Uterus (tissue), 4 donors: ENCODE results near the gene CREB3L1. TPM values are rescaled to one million over a fixed set of nuclear protein-coding genes. Genes with fewer than 3 reads are reported as not detected.

ENCODE experiments used
- DNase-seq, 2 donors: peaks; one replicate each; pipeline ENCODE4 v3.0.0-alpha.2; 2019 to 2020
- H3K27ac ChIP-seq, 2 donors: fragments of 200-600 bp; sonication (generic); 1 replicate in 1 of 2; 2 replicates in 1 of 2; pipeline ENCODE4 v1.5.1; 2016 to 2018
- H3K27me3 ChIP-seq, 2 donors: fragments of 200-600 bp; sonication (generic); one replicate each; pipeline ENCODE4 v1.5.1; 2018 to 2019; ENCODE audit warnings: control low read depth in 1 of 2
- H3K36me3 ChIP-seq, 2 donors: fragments of 200-600 bp; sonication (generic); one replicate each; pipeline ENCODE4 v1.5.1; 2019; ENCODE audit warnings: control low read depth in 1 of 2
- H3K4me1 ChIP-seq, 2 donors: fragments of 200-600 bp; sonication (generic); one replicate each; pipeline ENCODE4 v1.5.1; 2018 to 2019; ENCODE audit warnings: control low read depth in 1 of 2
- H3K4me3 ChIP-seq, 2 donors: fragments of 200-600 bp; sonication (generic); 1 replicate in 1 of 2; 2 replicates in 1 of 2; pipeline ENCODE4 v1.5.1; 2018 to 2019; ENCODE audit warnings: mild to moderate bottlenecking in 1 of 2
- H3K9me3 ChIP-seq, 2 donors: fragments of 200-600 bp; sonication (generic); one replicate each; pipeline ENCODE4 v1.5.1; 2019; ENCODE audit warnings: control low read depth in 1 of 2
- POLR2A ChIP-seq, 2 donors: fragments of 450-650 bp; IDR thresholded peaks; one replicate each; pipeline ENCODE4 v1.6.1; 2016; ENCODE audit warnings: antibody characterized with exemption in 2 of 2, mild to moderate bottlenecking in 1 of 2, moderate library complexity in 1 of 2
- intact Hi-C: fragments of 100-400 bp; cut with DNase I; formaldehyde crosslinking; loops from one replicate; pipeline ENCODE4 v1.15.1; 2023; ENCODE audit warnings: low total_unique reads
- total RNA-seq, 4 donors: library from RNA; depleted of rRNA in 3 of 4; stranded (reverse); fragments of >200 nt in 3 of 4; gene quantifications; one replicate each; pipeline versions ENCODE4 v1.1.0 to v1.2.4, GENCODE V29; 2014 to 2023
- TF ChIP-seq, protein P1 (sequence below), 4 experiments: fragments of 200-600 bp in 2 of 4; fragments of 450-650 bp in 2 of 4; sonication (generic) in 2 of 4; IDR thresholded peaks; one replicate each; pipeline ENCODE4 v1.5.1; 2016 to 2019; ENCODE audit warnings: antibody characterized with exemption in 4 of 4, mild to moderate bottlenecking in 2 of 4, moderate library complexity in 1 of 4
- donor health status: DM: yes; HTN: yes; CAD: no.

CREB3L1 gene, protein sequence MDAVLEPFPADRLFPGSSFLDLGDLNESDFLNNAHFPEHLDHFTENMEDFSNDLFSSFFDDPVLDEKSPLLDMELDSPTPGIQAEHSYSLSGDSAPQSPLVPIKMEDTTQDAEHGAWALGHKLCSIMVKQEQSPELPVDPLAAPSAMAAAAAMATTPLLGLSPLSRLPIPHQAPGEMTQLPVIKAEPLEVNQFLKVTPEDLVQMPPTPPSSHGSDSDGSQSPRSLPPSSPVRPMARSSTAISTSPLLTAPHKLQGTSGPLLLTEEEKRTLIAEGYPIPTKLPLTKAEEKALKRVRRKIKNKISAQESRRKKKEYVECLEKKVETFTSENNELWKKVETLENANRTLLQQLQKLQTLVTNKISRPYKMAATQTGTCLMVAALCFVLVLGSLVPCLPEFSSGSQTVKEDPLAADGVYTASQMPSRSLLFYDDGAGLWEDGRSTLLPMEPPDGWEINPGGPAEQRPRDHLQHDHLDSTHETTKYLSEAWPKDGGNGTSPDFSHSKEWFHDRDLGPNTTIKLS
- 10 to 100 TPM in 2 of 4 donors, 1 to 10 TPM in 1, not detected in 1; 2.0 to 20.8 (median 14.8) TPM for total RNA-seq

DNA sequence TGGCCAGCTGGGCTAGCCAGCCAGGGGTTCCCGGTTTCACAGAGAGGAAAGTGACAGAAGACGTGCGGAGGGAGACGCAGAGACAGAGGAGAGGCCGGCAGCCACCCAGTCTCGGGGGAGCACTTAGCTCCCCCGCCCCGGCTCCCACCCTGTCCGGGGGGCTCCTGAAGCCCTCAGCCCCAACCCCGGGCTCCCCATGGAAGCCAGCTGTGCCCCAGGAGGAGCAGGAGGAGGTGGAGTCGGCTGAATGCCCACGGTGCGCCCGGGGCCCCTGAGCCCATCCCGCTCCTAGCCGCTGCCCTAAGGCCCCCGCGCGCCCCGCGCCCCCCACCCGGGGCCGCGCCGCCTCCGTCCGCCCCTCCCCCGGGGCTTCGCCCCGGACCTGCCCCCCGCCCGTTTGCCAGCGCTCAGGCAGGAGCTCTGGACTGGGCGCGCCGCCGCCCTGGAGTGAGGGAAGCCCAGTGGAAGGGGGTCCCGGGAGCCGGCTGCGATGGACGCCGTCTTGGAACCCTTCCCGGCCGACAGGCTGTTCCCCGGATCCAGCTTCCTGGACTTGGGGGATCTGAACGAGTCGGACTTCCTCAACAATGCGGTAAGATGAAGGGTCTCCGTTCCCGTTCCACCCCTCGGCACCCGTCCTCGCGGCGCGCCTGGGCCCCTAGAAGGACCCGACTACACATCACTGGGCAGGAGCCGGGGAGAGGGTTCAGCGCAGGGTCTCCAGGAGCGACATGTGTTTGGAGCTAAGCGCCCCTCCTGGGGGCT lies at the start of gene CREB3L1:
Gene CREB3L1, plus strand, starts transcription at position 41 of the 765 bp plus-strand sequence. Its CDS starts 450 bp downstream, at position 491.
- Histone ChIP-seq H3K27ac (peak within 1 kb of the TSS; percentile 82), H3K36me3 (no peaks in the 10 kb centered on the region), H3K4me3 (peak within 1 kb of the TSS; percentile 51 to 62), H3K9me3 (no peaks in the 10 kb centered on the region), H3K4me1 (peaks cover 8 to 9% of the 10 kb centered on the region in 2 donors), H3K27me3 (no peaks in the 10 kb centered on the region)
- peak in 1 of 2 donors; percentile 72 for DNase-seq
- intact Hi-C loops, result no loop called here
- no peak for TF ChIP-seq POLR2A (IDR thresholded peaks at IDR 0.05)
- TF ChIP-seq, protein P1, sequence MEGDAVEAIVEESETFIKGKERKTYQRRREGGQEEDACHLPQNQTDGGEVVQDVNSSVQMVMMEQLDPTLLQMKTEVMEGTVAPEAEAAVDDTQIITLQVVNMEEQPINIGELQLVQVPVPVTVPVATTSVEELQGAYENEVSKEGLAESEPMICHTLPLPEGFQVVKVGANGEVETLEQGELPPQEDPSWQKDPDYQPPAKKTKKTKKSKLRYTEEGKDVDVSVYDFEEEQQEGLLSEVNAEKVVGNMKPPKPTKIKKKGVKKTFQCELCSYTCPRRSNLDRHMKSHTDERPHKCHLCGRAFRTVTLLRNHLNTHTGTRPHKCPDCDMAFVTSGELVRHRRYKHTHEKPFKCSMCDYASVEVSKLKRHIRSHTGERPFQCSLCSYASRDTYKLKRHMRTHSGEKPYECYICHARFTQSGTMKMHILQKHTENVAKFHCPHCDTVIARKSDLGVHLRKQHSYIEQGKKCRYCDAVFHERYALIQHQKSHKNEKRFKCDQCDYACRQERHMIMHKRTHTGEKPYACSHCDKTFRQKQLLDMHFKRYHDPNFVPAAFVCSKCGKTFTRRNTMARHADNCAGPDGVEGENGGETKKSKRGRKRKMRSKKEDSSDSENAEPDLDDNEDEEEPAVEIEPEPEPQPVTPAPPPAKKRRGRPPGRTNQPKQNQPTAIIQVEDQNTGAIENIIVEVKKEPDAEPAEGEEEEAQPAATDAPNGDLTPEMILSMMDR (IDR thresholded peaks at IDR 0.05), result no peak

DNA sequence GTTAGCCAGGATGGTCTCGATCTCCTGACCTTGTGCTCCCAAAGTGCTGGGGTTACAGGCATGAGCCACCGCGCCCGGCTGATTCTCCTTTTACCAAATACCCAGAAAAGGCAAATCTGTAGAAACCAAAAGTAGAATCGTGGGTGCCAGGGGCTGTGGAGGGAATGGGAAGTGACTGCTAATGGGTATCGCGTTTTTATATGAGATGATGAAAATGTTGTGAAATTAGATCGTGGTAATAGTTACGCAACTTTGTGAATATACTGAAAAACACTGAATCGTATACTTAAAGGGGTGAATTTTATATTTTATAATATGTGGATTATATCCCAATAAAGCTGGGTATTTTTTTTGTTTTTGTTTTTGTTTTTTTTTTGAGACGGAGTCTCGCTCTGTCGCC lies 48.2 kb upstream of the CREB3L1 start:
- Histone ChIP-seq H3K27me3 (peaks cover 0 to 2% of the 10 kb centered on the region in 2 donors), H3K4me3 (no peak overlapping the region), H3K27ac (no peak overlapping the region), H3K9me3 (no peaks in the 10 kb centered on the region), H3K36me3 (no peaks in the 10 kb centered on the region), H3K4me1 (no peaks in the 10 kb centered on the region)
- TF ChIP-seq, protein P1 (IDR thresholded peaks at IDR 0.05), result no peak
- TF ChIP-seq POLR2A (IDR thresholded peaks at IDR 0.05), result no peak
- DNase-seq, result no peak
- intact Hi-C loops, result no loop called here

DNA sequence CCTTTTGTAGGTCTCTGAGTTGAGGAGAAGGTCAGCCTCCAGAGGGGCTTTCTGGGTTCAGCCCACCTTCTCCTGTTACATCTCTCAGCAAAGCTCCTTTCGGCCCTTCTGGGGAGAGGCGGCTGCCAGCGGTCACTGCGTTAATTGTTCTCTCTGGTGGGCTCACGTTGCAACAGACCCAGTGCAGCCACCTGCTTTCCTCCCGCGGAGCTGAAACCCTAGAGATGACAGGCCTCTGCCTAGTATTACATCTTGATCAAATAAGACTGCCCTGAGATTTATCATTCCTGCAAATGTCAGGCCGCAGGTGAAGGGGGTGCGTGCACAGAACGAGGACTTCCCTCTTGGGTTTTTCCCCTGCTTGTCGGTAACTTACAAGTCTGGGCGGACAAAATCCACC lies 43.2 kb upstream of the CREB3L1 start:
- no peak for TF ChIP-seq POLR2A (IDR thresholded peaks at IDR 0.05)
- TF ChIP-seq, protein P1 (IDR thresholded peaks at IDR 0.05), result no peak

DNA sequence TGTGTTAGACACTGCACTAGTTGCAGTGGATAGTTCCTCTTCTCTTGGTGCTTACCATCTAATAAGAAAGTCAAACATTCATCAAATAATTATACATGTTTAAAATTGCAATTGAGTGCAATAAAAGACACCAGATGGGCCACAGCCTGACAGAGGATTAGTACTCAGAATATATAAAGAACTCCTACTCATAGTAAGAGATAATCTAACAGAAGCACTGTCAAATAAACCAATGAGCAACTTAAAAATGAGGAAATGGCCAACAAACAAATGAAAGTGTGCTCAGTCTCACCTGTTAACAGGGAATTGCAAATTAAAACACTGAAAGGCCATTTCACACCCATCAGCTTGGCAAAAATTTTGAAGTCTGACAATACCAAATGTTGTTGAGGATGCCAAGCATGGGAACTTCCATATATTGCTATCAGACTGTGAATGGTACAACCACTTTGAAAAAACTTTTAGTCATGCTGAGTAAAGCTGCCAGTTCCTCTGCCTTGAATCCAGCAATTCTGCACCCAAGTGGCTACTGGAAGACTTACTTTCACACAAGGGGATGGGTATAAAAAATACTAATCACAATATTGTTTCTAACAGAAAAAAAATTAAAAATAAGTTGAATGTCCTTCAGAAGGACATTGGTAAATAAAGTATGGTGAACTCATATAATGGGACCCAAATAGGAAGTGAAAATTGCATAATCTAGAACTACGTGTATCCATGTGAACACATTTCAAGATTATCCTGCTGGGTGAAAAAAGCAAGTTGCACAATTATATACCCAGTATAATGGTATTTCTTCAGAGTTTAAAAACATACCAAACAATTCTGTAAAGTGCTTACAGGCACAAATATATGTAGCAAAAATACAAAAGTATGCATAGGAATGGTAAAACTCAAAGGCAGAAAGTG lies 41.4 kb upstream of the CREB3L1 start:
- intact Hi-C loops, result no loop called here
- no peaks in the 10 kb centered on the region for H3K27me3 ChIP-seq
- no peak for DNase-seq
- H3K9me3 ChIP-seq, result no peaks in the 10 kb centered on the region
- TF ChIP-seq, protein P1 (IDR thresholded peaks at IDR 0.05), result no peak
- TF ChIP-seq POLR2A (IDR thresholded peaks at IDR 0.05), result no peak
- no peak overlapping the region for H3K27ac ChIP-seq
- H3K4me1 ChIP-seq, result no peaks in the 10 kb centered on the region
- H3K36me3 ChIP-seq, result no peaks in the 10 kb centered on the region
- no peak overlapping the region for H3K4me3 ChIP-seq

More for the DNA sequence above, 43.2 kb upstream of the CREB3L1 start:
- H3K27ac ChIP-seq, result no peak overlapping the region
- H3K27me3 ChIP-seq, result peaks cover 0 to 2% of the 10 kb centered on the region in 2 donors
- no peak overlapping the region for H3K4me3 ChIP-seq
- no peaks in the 10 kb centered on the region for H3K4me1 ChIP-seq
- intact Hi-C loops, result no loop called here
- H3K9me3 ChIP-seq, result no peaks in the 10 kb centered on the region
- no peak for DNase-seq
- no peaks in the 10 kb centered on the region for H3K36me3 ChIP-seq
